HG02938 (cell line): Measurements from ENCODE around the gene NKAIN1.

ENCODE experiments used
- ATAC-seq: cut with Tn5 transposase; IDR thresholded peaks from one replicate; pipeline ENCODE4 v1.9.1; 2021; ENCODE audit warnings: mild to moderate bottlenecking, moderate library complexity; ENCODE audit not compliant: unreplicated experiment

Gene NKAIN1

GRCh38 chr1:31234123-31234708 is 5.5 kb downstream of the NKAIN1 start:
- no peak for ATAC-seq

DNA sequence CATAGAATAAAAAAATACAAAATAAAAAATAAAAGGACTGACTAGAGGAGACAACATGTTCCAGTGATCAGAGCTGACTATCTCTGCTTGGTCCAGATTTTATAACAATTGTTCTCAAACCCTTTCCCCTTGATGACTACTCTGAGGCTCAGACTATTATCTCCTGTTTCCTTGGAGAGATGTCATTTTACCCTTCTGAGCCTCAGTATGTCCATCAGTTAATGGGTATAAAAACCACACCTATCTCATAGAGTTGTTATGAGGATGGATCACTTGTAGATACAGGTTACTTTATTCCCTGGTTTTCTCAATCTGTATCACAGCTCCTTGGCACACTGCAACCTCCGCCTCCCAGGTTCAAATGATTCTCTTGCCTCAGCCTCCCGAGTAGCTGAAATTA is 7.0 kb downstream of the NKAIN1 start:
- no peak for ATAC-seq

- no peak for ATAC-seq
Measured at GRCh38 chr1:31231802-31232201, 7.9 kb downstream of the NKAIN1 start.

DNA sequence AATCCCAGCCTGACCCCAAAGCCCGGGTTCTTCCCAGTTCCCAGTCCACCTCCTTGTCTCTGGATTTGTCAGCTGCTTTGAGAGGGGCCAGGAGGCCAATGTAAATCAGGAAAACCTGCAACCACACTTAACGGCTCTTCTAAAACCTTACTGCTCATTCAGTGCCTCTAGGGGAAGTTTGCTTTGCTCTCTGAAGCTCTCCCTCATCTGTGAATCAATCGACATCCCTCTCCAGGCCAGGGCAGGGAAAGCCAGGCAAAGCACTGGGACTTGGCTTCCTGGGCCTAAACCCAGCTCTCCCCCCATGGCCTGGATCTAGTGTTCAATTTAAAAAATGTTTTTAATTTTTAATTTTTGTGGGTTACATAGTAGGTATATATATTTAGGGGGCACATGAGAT is 9.3 kb downstream of the NKAIN1 start:
- no peak for ATAC-seq

DNA sequence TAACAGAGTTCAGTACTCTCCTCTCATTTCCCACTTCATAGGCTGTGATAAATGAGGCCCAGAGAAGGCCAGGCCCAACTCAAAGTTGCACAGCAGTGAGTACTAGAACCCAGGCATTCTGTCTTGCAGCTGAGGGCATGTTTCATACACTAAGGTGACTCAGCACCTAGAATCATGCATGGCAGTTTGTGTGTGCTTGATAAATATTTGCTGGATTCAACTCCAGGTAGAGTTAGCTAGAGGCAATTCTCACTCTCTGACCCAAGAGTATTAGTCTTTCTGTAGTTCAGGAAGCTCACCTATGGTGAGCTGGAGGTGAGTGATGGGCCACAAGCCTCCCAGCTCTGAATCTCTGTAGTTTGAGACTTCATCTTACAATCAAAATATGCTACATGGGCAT is 10.7 kb downstream of the NKAIN1 start:
- ATAC-seq, result no peak

GRCh38 chr1:31227891-31228568 is 11.7 kb downstream of the NKAIN1 start:
- no peak for ATAC-seq

GRCh38 chr1:31224068-31224467 is 15.6 kb downstream of the NKAIN1 start:
- ATAC-seq, result no peak

DNA sequence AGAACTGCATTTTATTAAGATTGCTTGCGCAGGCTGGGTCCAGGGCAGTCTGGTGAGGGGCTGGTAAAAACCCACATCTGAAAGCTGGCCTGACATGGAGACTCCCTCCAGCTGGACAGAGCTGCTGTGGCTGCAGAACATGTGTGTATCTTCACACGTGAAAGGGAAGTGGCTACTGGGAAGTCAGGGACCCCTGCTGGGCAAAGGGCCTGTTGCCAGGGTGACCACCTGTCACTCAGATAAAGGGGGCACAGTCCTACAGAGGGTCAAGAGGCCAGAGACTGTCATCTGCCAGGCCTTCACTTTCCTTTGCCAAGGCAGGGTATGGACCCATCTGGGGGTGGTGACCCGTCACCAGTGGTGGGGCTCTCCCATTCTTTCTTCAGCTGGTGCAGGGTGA is 17.5 kb downstream of the NKAIN1 start:
- no peak for ATAC-seq

DNA sequence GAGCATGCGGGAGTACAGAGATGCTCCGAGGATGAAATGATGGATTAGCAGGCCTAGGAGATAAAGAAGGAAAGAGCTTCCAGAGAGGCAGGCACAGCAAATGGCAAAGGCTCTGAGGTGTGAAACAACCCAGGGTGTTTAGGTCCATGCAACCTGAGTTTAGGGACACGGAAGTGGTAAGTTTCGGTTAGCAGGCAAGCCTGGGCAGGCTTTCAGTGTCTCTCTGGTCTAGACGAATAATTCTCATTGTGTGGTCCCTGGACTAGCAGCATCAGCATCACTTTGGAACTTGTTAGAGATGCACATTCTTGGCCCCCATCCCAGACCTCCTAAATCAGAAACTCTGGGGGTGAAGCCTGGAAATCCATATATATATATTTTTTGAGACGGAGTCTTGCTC is 18.6 kb downstream of the NKAIN1 start:
- ATAC-seq, result no peak

- no peak for ATAC-seq
Measured at GRCh38 chr1:31219489-31219888, 20.2 kb downstream of the NKAIN1 start.

- ATAC-seq, result no peak
Measured at GRCh38 chr1:31218705-31219104, 21.0 kb downstream of the NKAIN1 start.

- no peak for ATAC-seq
Measured at GRCh38 chr1:31216016-31216415, 23.7 kb downstream of the NKAIN1 start.

- ATAC-seq, result no peak
Measured at GRCh38 chr1:31215065-31215570, 24.6 kb downstream of the NKAIN1 start.

DNA sequence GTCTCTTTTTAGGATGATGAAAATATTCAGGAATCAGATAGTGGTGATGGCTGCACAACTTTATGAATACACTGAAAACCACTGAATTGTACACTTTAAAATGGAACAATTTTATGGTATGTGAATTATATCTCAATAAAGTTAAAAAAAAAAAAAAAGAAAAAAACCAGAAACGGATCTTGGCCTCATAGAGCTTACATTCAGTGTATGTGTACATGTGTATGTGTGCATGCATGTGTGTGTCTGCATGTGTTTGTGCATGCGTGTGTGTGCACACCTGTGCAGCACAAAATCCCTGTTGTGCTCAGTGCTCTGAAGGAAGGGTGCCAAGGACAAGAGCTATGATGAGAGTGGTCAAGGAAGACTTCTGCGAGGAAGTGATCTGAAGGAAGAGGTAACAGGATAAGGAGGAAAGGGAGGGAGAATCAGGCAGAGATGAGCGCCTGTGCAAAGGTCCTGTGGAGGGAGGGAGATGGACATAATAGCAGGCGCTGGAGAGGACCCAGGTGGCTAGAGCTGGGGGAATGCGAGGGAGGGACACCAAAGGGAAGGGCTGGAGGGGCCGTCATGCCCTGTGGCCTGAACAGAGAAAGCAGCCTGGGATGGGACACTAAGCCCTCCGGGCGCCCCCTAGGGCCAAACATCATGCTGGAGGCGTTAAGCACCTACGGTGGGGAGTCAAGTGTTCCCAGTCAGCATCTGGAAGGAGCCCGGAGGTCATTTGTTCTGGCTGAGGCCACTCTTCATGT is 25.2 kb downstream of the NKAIN1 start:
- no peak for ATAC-seq

DNA sequence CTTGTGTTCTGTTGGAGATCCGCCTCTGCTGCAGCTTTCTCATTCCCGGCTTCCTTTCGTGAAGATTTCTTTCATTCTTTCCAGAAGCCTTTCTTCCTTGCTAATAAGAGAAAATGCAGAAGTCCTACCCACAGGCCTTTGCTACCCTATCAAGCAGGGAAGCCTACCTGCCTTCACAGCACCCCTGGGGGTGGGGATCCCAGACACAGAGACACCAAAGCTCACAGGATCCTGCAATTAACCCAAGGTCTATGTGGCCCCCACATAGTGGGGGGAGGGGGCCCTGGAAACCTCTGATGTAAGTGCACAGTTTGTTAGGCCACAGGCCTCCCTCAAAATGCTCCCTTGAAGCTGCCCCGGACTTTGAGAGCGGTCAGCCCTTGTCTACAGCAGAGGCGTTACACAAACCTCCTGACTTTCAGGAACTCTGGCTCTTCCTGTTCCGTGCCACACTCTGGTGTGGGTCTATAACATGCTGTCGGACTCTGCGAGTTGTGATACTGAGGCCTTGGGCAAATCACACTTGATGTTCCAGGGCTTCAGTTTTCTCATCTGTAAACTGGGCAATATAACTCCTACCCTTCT is 31.2 kb downstream of the NKAIN1 start:
- no peak for ATAC-seq

GRCh38 chr1:31207569-31207968 is 32.1 kb downstream of the NKAIN1 start:
- ATAC-seq, result no peak

DNA sequence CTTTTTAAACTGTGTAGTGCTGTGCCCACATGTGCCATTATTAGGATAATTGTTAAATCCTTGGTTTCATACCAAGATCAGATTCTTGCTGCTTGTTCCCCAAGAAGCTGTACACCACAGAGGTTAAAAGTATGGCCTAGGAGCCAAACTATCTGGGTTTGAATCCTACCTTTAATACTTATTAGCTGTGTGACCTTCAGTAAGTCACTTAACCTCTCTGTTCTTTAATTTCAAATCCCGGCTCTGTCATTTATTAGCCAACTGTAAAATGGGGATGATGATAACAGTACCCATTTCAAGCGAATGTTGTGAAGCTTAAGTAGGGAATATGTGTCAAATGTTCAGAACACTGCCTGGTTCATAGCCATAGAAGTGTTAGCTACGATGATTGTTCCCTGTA is 32.6 kb downstream of the NKAIN1 start:
- ATAC-seq, result no peak

- ATAC-seq, result no peak
Measured at GRCh38 chr1:31203215-31203614, 36.5 kb downstream of the NKAIN1 start.

- no peak for ATAC-seq
Measured at GRCh38 chr1:31201931-31202360, 37.7 kb downstream of the NKAIN1 start.

DNA sequence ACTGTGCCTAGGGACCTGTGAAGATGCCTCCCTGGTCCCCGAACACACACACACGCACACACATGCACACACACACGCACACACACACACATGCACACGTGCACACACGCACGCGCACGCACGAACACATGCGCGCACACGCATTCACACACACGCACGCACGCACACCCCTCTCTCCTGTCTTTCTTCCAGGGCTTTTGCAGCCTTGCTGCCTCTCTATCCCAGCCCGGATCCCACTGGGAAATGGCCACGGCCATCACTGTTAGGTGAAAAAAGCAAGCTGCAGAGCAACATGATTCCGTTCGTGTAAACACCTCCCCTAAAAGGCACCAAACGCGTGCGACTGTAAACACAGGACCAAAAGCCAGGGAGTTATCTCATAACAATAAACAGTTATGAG is 39.7 kb downstream of the NKAIN1 start:
- no peak for ATAC-seq

DNA sequence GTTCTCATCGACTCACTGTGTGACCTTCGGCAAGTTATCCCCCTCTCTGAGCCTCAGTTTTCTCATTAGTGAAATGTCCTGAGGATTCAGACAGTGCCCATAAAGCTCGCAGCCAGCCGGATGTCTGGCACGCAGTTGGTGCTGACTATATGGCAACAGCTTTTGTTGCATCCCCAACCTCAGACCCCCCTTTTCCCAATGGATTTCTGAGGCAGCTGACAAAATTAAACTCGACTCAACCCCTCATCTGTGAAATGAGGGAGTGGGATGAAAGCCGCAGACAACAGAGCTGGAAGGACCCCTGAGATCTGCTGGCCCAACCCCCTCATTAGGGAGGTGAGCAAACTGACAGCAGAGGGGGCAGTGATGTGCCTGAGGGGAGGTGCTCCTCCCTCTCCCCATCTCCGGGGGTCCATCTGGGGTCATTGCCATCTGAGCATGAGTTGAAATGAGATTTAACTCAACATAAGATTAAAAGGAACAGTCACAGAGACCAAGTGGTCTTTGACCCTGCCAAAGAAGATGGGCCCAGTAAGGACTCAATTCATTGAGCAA is 40.4 kb downstream of the NKAIN1 start:
- ATAC-seq, result no peak
